Esophagus (tissue), 2 donors: ENCODE measurements around the gene FYN. TPM values are rescaled to one million over a fixed set of nuclear protein-coding genes. Genes with fewer than 3 reads are reported as not detected.

Source experiments
- H3K27ac ChIP-seq, 2 donors: one replicate each; pipeline ENCODE4 v1.5.1; 2013; ENCODE audit warnings: low read depth in 2 of 2, mild to moderate bottlenecking in 2 of 2, inconsistent platforms in 1 of 2, low read length in 1 of 2, moderate library complexity in 1 of 2
- H3K27me3 ChIP-seq, 2 donors: one replicate each; pipeline ENCODE4 v1.6.1; 2013; ENCODE audit warnings: low read length in 2 of 2, control low read depth in 1 of 2, mild to moderate bottlenecking in 1 of 2; ENCODE audit not compliant: insufficient read depth in 2 of 2, control insufficient read depth in 1 of 2
- H3K36me3 ChIP-seq, 2 donors: one replicate each; pipeline ENCODE4 v1.6.1; 2013; ENCODE audit warnings: low read length in 1 of 2; ENCODE audit not compliant: control insufficient read depth in 2 of 2, insufficient read depth in 2 of 2
- H3K4me1 ChIP-seq, 2 donors: one replicate each; pipeline ENCODE4 v1.6.1; 2013; ENCODE audit warnings: low read length in 1 of 2; ENCODE audit not compliant: control insufficient read depth in 2 of 2, insufficient read depth in 2 of 2
- H3K4me3 ChIP-seq, 2 donors: one replicate each; pipeline ENCODE4 v1.5.1; 2013; ENCODE audit warnings: low read length in 2 of 2, mild to moderate bottlenecking in 2 of 2, low read depth in 1 of 2, moderate library complexity in 1 of 2
- H3K9me3 ChIP-seq, 2 donors: one replicate each; pipeline ENCODE4 v1.6.1; 2013; ENCODE audit warnings: mild to moderate bottlenecking in 2 of 2, low read depth in 1 of 2, low read length in 1 of 2, moderate library complexity in 1 of 2; ENCODE audit not compliant: control insufficient read depth in 2 of 2, insufficient read depth in 1 of 2
- WGBS, 2 donors: extraction: QIAGEN DNeasy Blood & Tissue Kit; methylation state at CpG; one replicate each; pipeline ENCODE4 v1.1.7; 2013; 5-methylcytosine and 5-hydroxymethylcytosine counted together
- polyA plus RNA-seq, 2 donors: library from polyadenylated mRNA; stranded (reverse); fragments of 200-250 nt; gene quantifications; one replicate each; pipeline ENCODE4 v1.2.3, GENCODE V29; 2013
- donor health status: healthy with polysubstance abuse.
- donor health status: Bipolar disorder and iron deficiency.

Gene FYN
- polyA plus RNA-seq, 2 donors, result 6.7 to 8.4 TPM

GRCh38 chr6:111663692-111664564 is 209.3 kb downstream of the FYN start:
- no peaks in the 10 kb centered on the region for H3K9me3 ChIP-seq
- WGBS, 2 donors, result 61 to 68% methylated on average over 15 of the region's 15 CpGs
- no peaks in the 10 kb centered on the region for H3K27me3 ChIP-seq
- H3K36me3 ChIP-seq, result no peaks in the 10 kb centered on the region
- H3K27ac ChIP-seq, result peak overlapping the region; percentile 54 to 56
- H3K4me3 ChIP-seq, result no peak overlapping the region
- peaks cover 0 to 5% of the 10 kb centered on the region in 2 donors for H3K4me1 ChIP-seq

GRCh38 chr6:111662794-111663593 is 210.3 kb downstream of the FYN start:
- Histone ChIP-seq H3K4me1 (peaks cover 0 to 5% of the 10 kb centered on the region in 2 donors), H3K27me3 (no peaks in the 10 kb centered on the region), H3K4me3 (no peak overlapping the region), H3K36me3 (no peaks in the 10 kb centered on the region), H3K9me3 (no peaks in the 10 kb centered on the region), H3K27ac (peak overlapping the region; percentile 5 to 52)
- 67 to 75% methylated on average over 12 of the region's 12 CpGs for WGBS, 2 donors

DNA sequence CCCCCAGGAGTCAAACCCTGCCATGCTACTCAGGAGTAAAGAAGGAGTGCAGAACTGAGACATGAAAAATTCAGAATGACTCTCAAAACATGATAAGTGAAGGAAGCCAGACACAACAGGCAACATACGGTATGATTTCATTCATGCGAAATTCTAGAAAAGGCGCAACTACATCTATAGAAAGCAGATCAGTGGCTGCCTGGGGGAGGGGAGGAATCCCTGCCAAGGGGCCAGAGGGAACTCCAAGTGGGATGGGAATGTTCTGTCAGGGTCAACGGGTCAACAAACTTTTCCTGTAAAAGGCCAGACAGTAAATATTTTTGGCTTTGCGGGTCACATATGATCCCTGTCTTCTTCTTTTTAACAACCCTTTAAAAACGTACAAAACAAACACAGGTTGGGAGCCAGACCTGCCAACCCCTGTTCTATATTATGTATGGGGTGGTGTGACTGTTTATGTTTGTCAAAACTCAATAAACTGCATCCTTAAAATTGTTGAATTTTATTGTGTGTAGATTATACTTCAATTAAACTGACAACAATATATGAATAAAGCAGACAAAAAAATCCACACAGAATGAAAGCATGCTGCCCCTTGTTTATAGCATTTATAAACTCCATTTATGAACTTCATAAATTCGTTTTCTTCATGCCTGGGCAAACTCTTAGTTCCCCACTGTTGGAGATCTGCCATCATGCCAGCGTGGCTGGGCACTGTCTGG is 211.0 kb downstream of the FYN start:
- no peaks in the 10 kb centered on the region for H3K27me3 ChIP-seq
- H3K27ac ChIP-seq, result peak overlapping the region in 1 of 2 donors; percentile 52
- 62 to 65% methylated on average over 8 of the region's 8 CpGs for WGBS, 2 donors
- no peak overlapping the region for H3K4me3 ChIP-seq
- H3K4me1 ChIP-seq, result peaks cover 0 to 7% of the 10 kb centered on the region in 2 donors
- H3K9me3 ChIP-seq, result no peaks in the 10 kb centered on the region
- H3K36me3 ChIP-seq, result no peaks in the 10 kb centered on the region

DNA sequence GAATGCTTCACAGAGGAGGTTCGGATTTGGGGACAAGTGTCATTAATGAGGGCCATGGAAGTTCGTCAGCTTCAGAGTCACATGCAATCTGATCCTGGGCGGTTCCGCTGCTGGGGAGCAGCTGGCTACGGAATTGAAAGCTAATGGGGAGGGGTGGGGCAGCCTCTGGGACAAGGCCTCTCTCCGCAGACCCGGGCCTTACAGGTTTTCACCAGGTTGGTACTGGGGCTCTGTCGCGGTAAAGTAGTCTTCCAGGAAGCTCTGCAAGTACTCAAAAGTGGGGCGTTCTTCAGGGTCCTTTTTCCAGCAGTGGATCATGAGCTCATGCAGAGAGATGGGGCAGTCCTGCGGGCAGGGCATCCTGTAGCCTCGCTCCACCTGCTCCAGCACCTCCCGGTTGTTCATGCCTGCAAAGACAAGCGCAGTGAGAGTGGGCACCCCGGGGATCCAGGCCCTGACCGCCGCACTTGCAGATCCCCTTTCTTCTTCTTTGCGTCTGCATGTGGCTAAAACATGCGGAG is 211.7 kb downstream of the FYN start:
- peaks cover 0 to 7% of the 10 kb centered on the region in 2 donors for H3K4me1 ChIP-seq
- 43 to 49% methylated on average over 19 of the region's 19 CpGs for WGBS, 2 donors

DNA sequence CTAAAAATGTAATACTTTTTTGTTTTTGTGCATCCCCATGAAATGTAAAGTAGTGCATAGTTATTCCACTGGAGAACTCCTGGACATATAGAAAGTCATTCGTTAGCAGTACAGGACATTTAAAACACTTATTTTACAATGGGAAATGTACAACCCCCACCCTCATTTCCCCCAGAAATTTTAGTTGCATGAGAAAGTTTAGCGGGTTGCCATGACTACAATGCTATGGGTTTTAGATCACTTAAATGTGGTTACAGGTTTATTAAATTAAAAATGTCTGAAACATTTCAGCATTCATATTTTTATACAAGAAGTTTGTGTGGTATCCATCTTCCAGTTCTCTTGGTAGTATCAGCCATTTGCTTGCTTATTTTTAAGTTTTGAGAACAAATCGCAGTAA is 212.7 kb downstream of the FYN start:
- WGBS, 2 donors, result 96 to 97% methylated on average over 3 of the region's 3 CpGs
- no peak overlapping the region for H3K4me3 ChIP-seq
- no peak overlapping the region for H3K27ac ChIP-seq
- H3K27me3 ChIP-seq, result no peaks in the 10 kb centered on the region
- peaks cover 0 to 7% of the 10 kb centered on the region in 2 donors for H3K4me1 ChIP-seq
- no peaks in the 10 kb centered on the region for H3K36me3 ChIP-seq
- H3K9me3 ChIP-seq, result no peaks in the 10 kb centered on the region

More for the DNA sequence above, 211.7 kb downstream of the FYN start:
- Histone ChIP-seq H3K9me3 (no peaks in the 10 kb centered on the region), H3K4me3 (no peak overlapping the region), H3K36me3 (no peaks in the 10 kb centered on the region), H3K27me3 (no peaks in the 10 kb centered on the region), H3K27ac (peak overlapping the region in 1 of 2 donors; percentile 26)

- Histone ChIP-seq H3K27me3 (no peaks in the 10 kb centered on the region), H3K4me1 (peaks cover 0 to 7% of the 10 kb centered on the region in 2 donors), H3K9me3 (no peaks in the 10 kb centered on the region), H3K36me3 (no peaks in the 10 kb centered on the region), H3K4me3 (no peak overlapping the region), H3K27ac (no peak overlapping the region)
- 45 to 60% methylated on average over 4 of the region's 4 CpGs for WGBS, 2 donors
These were observed 214.6 kb downstream of the FYN start for GRCh38 chr6:111658462-111659154.

DNA sequence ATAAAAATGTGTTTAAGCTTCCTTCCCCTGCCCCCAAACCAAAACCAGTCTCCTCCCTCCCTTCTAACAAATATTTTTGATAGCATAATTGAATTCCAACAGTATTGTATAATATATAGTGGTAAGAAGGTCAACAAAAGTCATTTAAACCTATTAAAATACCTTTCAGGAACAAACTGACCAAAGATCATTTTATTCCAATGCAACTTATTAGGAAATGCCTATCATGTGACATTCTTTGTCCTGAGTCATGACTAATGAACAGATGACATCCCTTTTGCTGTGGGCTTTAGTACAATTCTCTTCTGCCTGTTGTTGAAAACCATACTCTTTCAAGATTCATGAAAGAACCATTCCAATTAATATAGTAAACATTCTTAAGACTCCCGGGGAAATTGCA is 216.1 kb downstream of the FYN start:
- Histone ChIP-seq H3K4me1 (peaks cover 0 to 7% of the 10 kb centered on the region in 2 donors), H3K36me3 (no peaks in the 10 kb centered on the region), H3K9me3 (no peaks in the 10 kb centered on the region), H3K27ac (no peak overlapping the region), H3K4me3 (no peak overlapping the region), H3K27me3 (no peaks in the 10 kb centered on the region)
- WGBS, 2 donors, result 66 to 67% methylated on average over 1 of the region's 1 CpG

DNA sequence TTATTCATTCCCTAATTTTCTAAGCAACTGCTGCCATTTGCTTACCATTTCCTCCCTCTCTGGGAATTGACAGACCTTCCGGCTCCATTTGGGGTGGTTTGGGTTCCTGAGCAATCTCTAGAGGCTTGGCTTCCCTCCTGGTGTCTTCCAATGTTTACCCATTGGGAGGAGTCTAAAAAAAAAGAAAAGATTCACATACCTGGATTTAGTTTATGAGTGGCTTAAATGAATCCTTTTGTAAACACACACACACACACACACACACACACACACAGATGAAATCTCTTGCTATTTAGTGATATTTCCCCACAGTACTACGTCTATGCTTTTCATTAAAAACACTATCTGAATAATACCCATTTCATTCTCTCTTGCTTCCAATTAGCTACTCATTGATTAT is 219.3 kb downstream of the FYN start:
- no peak overlapping the region for H3K27ac ChIP-seq
- no peaks in the 10 kb centered on the region for H3K36me3 ChIP-seq
- no peak overlapping the region for H3K4me3 ChIP-seq
- H3K27me3 ChIP-seq, result no peaks in the 10 kb centered on the region
- H3K4me1 ChIP-seq, result peaks cover 0 to 2% of the 10 kb centered on the region in 2 donors
- H3K9me3 ChIP-seq, result no peaks in the 10 kb centered on the region
- 44 to 63% methylated on average over 2 of the region's 2 CpGs for WGBS, 2 donors
